Femur (tissue), 1 donor: Measurements from ENCODE around the gene SKIL.
"Not testable (repeated sequence)": the region's sequence is repeated elsewhere in the genome, so short reads cannot be mapped to it uniquely, and the experiment has no call there.

Source experiments
- DNase-seq: peaks from one replicate; pipeline ENCODE4 v3.0.0-alpha.2; 2017

The SKIL gene

DNA sequence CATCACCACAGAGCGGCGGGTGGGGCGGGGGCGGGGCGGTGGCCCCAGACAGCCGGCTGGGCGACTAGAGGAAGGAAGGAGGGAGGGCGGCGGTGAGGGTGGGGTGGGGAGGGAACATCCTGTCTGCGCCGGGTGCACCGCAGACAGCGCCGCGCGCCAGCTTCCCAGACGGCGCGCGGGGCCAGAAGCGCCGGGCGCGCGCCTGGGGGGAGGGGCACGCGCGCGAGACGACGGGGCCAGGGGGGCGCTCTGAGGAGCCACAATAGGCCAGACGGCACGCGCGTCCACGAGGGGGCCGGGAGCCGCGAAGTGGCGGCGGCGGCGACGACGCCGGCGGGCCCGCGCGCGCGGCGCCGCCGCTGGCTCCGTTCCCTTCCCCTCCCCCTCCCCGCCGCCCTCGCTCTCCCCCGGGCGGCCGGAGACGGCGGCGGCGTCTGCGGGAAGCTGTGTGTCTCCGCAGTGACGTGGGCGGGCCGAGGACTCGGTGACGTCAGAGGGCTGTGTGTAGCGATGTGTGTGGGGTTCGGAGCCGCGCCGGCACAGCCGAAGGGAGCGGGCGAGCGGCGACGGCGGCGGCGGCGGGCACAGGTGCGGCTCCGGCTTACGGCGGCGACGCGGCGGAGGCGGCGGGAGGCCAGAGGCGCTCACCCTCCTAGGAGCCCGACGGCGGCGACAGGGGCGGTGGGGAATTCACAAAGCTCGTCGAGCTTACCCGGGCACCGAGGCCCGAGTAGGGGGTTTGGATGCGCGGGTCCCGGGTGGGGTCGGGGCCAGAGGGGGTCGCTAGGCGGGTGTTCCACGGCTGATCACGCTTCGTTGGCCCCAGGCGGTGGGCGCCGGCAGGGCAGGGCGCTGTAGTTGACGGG is at the start of gene SKIL:
Gene SKIL, plus strand, starts transcription at position 540 of the 866 bp plus-strand sequence. CDS start 2,617 bp downstream, outside the sequence.
- peak; percentile 97 for DNase-seq

DNA sequence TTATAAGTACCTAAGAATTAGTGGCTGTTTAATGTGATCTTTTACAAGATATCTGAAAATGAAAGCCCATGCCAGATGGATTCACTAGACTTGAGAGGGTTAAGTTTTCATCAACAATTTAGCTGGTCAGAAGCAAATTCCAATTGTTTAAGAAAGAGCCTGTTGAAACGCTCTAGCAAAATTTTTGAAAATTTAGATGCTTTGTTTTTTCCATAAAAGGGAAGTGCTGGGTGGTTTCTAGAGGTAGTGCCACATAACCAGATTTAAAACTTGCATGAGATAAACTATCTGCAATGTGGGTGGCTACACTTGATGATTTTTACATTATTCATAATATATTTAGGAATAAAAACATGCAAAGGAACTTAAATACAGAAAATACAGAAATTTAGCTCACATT is 48.5 kb upstream of the SKIL start:
- DNase-seq, result no peak

GRCh38 chr3:170317954-170318353 is 39.6 kb upstream of the SKIL start:
- DNase-seq, result no peak

DNA sequence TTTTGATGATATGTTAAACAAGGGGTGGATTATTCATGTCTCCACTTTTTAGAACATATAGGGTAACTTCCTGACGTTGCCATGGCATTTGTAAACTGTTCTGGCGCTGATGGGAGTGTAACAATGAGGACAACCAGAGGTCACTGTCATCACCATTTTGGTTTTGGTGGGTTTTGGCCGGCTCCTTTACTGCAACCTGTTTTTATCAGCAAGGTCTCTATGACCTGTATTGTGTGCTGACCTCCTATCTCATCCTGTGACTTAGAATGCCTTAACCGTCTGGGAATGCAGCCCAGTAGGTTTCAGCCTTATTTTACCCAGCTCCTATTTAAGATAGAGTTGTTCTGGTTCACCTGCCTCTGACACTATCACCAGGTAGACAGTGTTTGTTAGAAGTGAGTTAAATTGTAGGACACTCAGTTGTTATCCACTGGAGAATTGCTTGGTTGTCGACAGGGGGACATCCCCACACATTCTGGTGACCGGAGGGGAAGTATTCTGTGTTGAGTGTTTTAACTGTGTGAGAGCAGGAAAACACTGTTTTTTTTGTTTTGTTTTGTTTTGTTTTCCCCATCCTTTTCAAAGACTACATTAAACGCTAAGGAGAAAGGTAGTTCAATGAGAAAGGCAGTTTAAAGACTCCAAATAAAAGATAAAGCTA is 36.9 kb upstream of the SKIL start:
- no peak for DNase-seq

GRCh38 chr3:170321321-170322034 is 36.0 kb upstream of the SKIL start:
- DNase-seq, result no peak

- no peak for DNase-seq
These were observed 34.8 kb upstream of the SKIL start for GRCh38 chr3:170322566-170323269.

GRCh38 chr3:170323331-170323730 is 34.2 kb upstream of the SKIL start:
- DNase-seq, result no peak

DNA sequence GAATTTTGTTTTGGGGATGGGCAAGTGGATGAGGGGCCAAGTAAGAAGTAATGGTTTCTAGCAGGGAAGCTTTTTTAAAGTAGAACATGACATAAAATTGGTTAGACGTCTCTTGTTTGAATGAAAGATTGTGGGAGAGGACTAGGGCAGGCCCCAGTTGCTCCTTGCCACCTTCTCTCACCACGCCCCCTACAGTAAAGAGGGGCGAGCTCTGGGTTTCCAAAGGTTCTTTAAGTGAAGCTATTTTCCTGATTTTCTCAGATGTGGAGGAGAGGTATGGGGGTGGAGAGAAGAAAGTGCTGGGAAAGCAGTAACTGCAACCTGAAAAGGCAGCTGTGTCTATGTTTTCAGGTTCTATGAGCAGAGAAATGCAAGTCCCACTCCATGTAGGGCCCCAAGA is 32.6 kb upstream of the SKIL start:
- DNase-seq, result no peak

DNA sequence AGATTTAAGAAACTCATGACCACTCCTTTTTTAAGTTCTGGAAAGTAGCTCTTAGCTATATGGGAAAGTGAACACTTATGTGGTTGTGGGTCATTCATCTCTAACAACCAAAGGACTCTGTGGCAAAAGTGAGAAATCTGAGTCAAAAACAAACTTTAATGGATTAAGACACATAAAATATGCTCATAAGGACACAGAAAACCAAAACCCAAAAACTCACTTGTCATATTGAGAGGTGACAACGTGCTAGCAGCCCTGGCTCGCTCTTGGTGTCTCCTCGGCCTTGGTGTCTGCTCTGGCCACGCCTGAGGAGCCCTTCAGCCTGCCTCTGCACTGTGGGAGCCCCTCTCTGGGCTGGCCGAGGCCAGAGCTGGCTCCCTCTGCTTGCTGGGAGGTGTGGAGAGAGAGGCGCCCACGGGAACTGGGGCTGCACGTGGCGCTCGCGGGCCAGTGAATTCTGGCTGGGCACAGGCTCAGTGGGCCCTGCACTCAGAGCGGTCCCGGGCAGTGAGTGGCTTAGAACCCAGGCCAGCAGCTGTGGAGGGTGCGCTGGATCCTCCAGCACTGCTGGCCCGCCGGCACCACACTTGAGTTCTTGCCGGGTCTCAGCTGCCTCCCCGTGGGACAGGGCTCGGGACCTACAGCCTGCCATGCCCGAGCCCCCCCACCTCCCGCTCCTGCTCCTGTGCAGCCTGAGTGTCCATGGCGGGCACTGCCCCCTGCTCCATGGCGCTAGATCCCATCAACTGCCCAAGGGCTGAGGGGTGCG is 30.3 kb upstream of the SKIL start:
- DNase-seq, result no peak

- not testable (repeated sequence) for DNase-seq
These were observed 29.5 kb upstream of the SKIL start for GRCh38 chr3:170327868-170328548.

GRCh38 chr3:170330366-170330765 is 27.1 kb upstream of the SKIL start:
- DNase-seq, result no peak

DNA sequence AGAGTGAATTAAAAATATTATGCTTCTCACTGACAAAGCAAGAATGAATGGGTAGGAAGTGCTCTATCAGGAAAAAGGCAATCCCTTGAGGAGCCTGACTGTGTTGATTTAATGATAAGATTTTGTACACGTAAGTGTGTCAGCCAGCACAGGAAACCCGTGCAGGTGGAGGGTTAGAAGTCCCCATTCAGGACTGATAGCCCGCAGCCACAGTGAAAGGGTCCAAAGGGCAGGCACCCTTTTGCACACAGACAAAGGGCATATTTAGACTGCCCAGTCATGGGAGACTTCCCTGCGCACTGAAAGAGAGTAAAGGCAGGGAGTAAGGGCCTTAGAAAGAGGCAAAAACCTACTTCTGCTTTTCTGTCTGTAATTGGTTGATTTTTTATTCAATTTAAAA is 26.4 kb upstream of the SKIL start:
- no peak for DNase-seq

- no peak for DNase-seq
These were observed 20.1 kb upstream of the SKIL start for GRCh38 chr3:170337420-170337819.

DNA sequence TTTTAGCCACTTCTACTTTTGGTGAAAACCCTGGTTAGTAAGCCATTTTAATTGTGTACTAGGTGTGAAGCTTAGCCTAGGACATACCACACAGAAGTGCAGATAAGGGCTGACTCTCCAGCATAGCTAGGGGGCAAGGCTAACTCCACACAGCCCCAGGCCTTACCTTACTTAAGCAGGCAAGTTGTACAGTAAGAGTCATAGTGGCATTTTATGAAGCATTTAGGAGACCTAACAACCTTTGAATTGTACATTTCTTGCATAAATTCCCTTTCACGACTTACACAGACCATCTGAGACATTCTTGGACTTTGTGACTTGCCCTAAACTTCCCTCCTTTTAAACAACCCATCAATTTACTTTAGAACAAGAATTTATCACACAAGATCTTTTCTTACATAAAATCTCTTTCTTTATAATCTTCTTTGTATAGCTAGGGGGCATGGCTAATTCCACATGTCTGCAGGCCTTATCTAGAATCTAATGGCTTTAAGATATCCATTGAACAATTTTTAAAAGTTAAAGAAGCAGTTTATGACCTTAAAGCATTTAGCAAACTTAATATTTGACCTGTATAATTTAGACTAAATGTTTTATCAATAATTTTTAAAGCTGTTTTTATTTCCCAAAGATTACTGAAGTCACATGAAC is 18.7 kb upstream of the SKIL start:
- DNase-seq, result no peak

- DNase-seq, result not testable (repeated sequence)
These were observed 15.2 kb upstream of the SKIL start for GRCh38 chr3:170342273-170342672.

DNA sequence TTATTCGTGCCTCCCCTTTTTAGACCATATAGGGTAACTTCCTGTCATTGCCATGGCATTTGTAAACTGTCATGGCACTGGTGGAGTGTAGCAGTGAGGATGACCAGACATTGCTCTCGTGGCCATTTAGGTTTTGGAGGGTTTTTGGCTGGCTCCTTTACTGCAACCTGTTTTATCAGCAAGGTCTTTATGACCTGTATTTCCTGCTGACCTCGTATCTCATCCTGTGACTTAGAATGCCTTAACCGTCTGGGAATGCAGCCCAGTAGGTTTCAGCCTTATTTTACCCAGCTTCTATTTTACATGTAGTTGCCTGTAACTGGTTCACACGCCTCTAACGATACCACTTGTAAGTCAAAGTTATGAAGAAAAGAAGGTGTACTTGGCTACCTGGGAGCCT is 13.7 kb upstream of the SKIL start:
- DNase-seq, result not testable (repeated sequence)

DNA sequence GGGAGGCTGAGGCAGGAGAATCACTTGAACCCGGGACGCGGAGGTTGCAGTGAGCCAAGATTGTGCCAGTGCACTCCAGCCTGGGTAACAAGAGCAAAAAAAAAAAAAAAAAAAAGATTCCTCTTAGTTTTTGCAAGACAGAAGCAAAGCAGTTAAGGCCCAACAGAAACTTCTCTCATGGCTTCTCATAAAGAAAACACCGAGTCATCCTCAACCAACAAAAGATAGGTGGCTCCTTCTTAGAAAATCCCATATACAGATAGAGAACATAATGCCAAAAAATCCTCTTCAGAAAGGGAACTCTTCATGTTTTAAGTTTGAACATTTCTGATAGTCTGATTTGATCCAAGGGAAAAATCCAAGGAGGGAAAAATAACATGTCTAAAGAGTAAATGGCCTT is 12.5 kb upstream of the SKIL start:
- no peak for DNase-seq

DNA sequence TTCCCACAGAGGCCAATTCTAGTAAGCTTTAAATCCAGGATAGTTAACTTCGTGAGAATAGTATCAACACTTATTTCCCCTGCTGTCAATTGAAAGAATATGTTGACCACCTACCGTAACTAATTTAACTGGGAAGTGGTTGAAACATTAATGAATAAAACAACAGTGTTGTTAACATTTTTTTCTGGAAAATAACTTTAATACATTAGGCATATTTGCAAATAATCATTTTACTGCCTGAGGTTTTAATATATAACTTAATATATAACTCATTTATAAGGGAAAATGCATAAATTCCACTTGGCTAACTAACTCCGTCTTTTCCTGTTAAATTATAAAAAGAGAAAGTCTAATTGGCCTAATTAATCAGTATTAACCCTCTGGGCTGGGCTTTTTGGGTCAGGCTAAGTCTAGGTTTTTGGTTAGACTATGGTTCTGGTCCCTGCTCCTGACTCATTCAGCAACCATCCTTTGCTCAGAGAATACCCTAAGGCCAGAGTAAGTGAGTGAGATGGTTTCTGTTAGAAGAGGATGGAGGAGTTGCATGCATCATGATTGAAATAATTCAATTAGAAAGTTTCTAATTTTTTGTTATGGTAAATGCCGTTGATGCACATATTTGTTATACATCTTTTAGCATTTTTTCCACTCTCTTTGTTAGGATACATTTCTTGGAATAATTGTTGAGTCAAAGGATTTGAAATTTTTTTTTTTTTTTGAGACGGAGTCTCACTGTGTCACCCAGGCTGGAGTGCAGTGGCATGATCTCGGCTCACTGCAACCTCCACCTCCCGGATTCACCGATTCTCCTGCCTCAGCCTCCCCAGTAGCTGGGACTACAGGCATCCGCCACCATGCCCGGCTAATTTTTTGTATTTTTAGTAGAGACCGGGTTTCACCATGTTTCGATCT is 10.8 kb upstream of the SKIL start:
- no peak for DNase-seq

GRCh38 chr3:170350515-170351413 is 6.8 kb upstream of the SKIL start:
- DNase-seq, result no peak
